Measurements from ENCODE around the gene USP21.

USP21 gene

DNA sequence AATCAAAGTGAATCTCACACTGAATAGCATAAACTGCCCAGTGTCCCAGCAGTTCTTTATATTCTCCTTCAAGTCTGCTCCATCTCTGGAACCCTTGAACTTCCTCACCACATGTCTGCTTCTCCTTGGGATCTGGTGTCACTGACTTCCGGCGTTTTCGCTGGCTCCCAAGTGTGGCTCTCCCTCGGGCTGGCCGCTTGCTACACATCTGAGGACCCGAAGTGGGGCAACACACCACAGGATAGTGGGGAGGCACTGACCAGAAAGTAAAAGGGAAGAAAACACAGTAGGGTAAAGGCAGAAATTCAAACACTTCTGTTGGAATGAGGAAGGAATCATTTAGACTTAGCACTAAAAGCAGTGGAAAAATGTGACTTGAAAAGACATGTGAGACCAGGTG, 36.3 kb upstream of the USP21 start:
- no peaks in the 10 kb centered on the region for H3K27me3 ChIP-seq
- H3K4me3 ChIP-seq (ENCODE audit: low read depth, low read length) = no peak overlapping the region
- TF ChIP-seq, protein P1, sequence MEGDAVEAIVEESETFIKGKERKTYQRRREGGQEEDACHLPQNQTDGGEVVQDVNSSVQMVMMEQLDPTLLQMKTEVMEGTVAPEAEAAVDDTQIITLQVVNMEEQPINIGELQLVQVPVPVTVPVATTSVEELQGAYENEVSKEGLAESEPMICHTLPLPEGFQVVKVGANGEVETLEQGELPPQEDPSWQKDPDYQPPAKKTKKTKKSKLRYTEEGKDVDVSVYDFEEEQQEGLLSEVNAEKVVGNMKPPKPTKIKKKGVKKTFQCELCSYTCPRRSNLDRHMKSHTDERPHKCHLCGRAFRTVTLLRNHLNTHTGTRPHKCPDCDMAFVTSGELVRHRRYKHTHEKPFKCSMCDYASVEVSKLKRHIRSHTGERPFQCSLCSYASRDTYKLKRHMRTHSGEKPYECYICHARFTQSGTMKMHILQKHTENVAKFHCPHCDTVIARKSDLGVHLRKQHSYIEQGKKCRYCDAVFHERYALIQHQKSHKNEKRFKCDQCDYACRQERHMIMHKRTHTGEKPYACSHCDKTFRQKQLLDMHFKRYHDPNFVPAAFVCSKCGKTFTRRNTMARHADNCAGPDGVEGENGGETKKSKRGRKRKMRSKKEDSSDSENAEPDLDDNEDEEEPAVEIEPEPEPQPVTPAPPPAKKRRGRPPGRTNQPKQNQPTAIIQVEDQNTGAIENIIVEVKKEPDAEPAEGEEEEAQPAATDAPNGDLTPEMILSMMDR (IDR thresholded peaks at IDR 0.05; ENCODE audit: low read depth, low read length) = no peak
- H3K9me3 ChIP-seq = no peaks in the 10 kb centered on the region
- peaks cover 8% of the 10 kb centered on the region for H3K4me1 ChIP-seq
- DNase-seq = no peak
- H3K36me3 ChIP-seq = peaks cover 66% of the 10 kb centered on the region

GRCh38 chr1:161127649-161128048, 31.7 kb upstream of the USP21 start:
- no peak overlapping the region for H3K4me3 ChIP-seq (ENCODE audit: low read depth, low read length)
- TF ChIP-seq, protein P1 (IDR thresholded peaks at IDR 0.05; ENCODE audit: low read depth, low read length) = no peak
- no peaks in the 10 kb centered on the region for H3K9me3 ChIP-seq
- peaks cover 69% of the 10 kb centered on the region for H3K36me3 ChIP-seq
- DNase-seq = no peak
- H3K27me3 ChIP-seq = no peaks in the 10 kb centered on the region
- H3K4me1 ChIP-seq = peaks cover 4% of the 10 kb centered on the region; the same call in 1 of the 2 replicates

DNA sequence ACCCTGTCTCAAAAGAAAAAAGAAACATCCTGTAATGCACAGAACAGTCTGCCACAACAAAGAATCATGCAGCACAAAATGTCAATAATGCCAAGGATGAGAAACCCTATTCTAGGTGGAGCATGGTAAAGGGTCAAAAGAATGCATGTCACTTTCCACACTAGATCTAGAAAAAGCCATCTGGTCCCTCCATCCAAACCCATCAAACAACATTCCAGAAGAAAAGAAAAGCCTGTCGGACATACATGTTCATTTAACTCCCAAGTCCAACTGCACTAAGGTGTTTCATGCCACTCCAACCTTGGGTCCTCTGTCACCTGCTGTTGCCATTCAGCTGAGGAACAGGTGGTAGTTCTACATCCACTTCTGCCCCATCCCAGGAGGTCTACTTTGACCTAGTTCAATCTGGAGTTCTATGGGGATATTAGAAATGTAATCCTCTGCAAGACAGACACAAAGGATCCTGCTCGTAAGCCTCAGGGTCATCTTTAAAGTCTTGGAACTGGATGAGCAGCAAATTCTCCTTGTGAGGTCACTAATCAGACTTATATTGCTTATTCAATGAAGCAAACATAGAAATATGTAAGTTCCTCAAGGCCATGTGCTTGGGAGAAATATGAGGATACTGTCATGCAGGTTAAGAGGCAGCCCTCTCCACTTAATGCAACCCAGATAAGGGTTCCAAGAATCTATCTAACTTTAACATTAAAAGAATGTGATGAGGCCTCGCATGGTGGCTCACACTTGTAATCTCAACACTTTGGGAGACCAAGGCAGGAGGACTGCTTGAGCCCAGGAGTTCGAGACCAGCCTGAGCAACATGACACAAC, 30.5 kb upstream of the USP21 start:
- DNase-seq = no peak
- peaks cover 4% of the 10 kb centered on the region; the same call in 1 of the 2 replicates for H3K4me1 ChIP-seq
- no peaks in the 10 kb centered on the region for H3K27me3 ChIP-seq
- no peaks in the 10 kb centered on the region for H3K9me3 ChIP-seq
- TF ChIP-seq, protein P1 (IDR thresholded peaks at IDR 0.05; ENCODE audit: low read depth, low read length) = no peak
- H3K36me3 ChIP-seq = peaks cover 61% of the 10 kb centered on the region
- no peak overlapping the region for H3K4me3 ChIP-seq (ENCODE audit: low read depth, low read length)

DNA sequence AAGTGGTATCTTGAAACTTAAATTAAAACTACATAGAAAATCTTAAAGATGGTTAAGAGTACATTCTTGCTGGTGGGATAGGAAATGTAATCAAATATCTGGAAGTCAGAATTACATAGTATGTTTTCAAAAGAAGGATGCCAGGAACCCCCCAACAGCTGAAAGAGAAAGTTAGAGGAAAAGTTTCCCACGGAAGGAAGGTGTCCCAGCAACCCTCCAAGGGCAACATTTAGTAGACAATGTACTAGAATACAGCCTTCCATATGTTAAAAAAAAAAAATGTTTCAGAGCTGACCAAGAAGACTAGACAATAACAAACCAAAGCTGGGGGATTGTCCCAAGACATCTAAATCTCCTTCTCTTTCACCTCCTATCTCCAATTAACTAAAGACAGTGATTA, 29.0 kb upstream of the USP21 start:
- DNase-seq = no peak
- Histone ChIP-seq H3K36me3 (peaks cover 46% of the 10 kb centered on the region), H3K4me3 (ENCODE audit: low read depth, low read length) (no peak overlapping the region), H3K9me3 (no peaks in the 10 kb centered on the region), H3K4me1 (peaks cover 4% of the 10 kb centered on the region; the same call in 1 of the 2 replicates), H3K27me3 (no peaks in the 10 kb centered on the region)
- TF ChIP-seq, protein P1 (IDR thresholded peaks at IDR 0.05; ENCODE audit: low read depth, low read length) = no peak

- no peak for DNase-seq
- Histone ChIP-seq H3K4me3 (ENCODE audit: low read depth, low read length) (peak overlapping the region; percentile 78), H3K9me3 (no peaks in the 10 kb centered on the region), H3K27me3 (no peaks in the 10 kb centered on the region), H3K4me1 (peaks cover 4% of the 10 kb centered on the region; the same call in 1 of the 2 replicates), H3K36me3 (peaks cover 36% of the 10 kb centered on the region)
- TF ChIP-seq, protein P1 (IDR thresholded peaks at IDR 0.05; ENCODE audit: low read depth, low read length) = no peak
These were observed 27.5 kb upstream of the USP21 start for GRCh38 chr1:161131523-161132409.

Measured in BE2C (cell line).